HCT116 (cell line): ENCODE data around the gene SPRED3. TPM values are rescaled to one million over a fixed set of nuclear protein-coding genes. Genes with fewer than 3 reads are reported as not detected.

Experiments
- ATAC-seq: fragments of 200-7000 bp; cut with Tn5 transposase; 2 replicates; pipeline ENCODE4 v1.9.1; 2020; ENCODE audit warnings: mild to moderate bottlenecking, moderate library complexity
- BruUV-seq: library from RNA; stranded (reverse); fragments of 400-500 nt; replicated peaks from 2 replicates; lab custom pipeline; 2021; lab: Mats Ljungman, UMichigan
- CTCF ChIA-PET: fragments of 300-600 bp; sonication (Branson Sonifier 250); formaldehyde crosslinking; loops from one replicate; lab custom pipeline; 2021; ENCODE audit warnings: antibody characterized with exemption; lab: Charles Lee
- POLR2A ChIA-PET: fragments of 300-600, 350-600 bp; sonication (Branson Sonifier 250); formaldehyde crosslinking; loops from one replicate; lab custom pipeline; 2021; ENCODE audit warnings: antibody characterized with exemption; lab: Charles Lee
- RAD21 ChIA-PET, 2 experiments: fragments of 300-600 bp; sonication (Branson Sonifier 250); formaldehyde crosslinking; loops; one replicate each; lab custom pipeline; 2023; ENCODE audit warnings: low total read pairs in 2 of 2; ENCODE audit not compliant: uncharacterized antibody in 2 of 2, unreplicated experiment in 2 of 2, low non-redundant PET in 1 of 2; lab: Charles Lee
- DNase-seq: peaks from one replicate; pipeline ENCODE4 v3.0.0-alpha.2; 2010; ENCODE audit warnings: low read depth, low spot score
- H2AFZ ChIP-seq: fragments of 200-600 bp; shearing (Covaris generic), sonication (generic); 2 replicates; pipeline ENCODE4 v1.6.1; 2017; ENCODE audit warnings: low read depth, mixed run types, mixed read lengths, antibody characterized with exemption, low read length; ENCODE audit not compliant: poor library complexity, severe bottlenecking
- H3K27ac ChIP-seq: 2 replicates; pipeline ENCODE4 v1.5.1; 2012; ENCODE audit warnings: low read depth, low read length
- H3K27me3 ChIP-seq: fragments of 200-600 bp; sonication (generic); 2 replicates; pipeline ENCODE4 v1.6.1; 2016; ENCODE audit warnings: mixed run types, low read length, mixed read lengths; ENCODE audit not compliant: insufficient read depth
- H3K36me3 ChIP-seq, 2 experiments: fragments of 200-500 bp in 1 of 2; fragments of 200-600 bp in 1 of 2; sonication (Bioruptor generic) in 1 of 2; sonication (generic) in 1 of 2; 2 replicates each; pipeline versions ENCODE4 v1.5.1 to v1.6.1; 2014 to 2016; ENCODE audit warnings: low read length in 2 of 2, inconsistent platforms in 1 of 2, mixed read lengths in 1 of 2, mixed run types in 1 of 2; ENCODE audit not compliant: insufficient read depth in 2 of 2, control insufficient read depth in 1 of 2
- H3K4me1 ChIP-seq, 2 experiments: fragments of 200-600 bp in 1 of 2; sonication (generic) in 1 of 2; 2 replicates each; pipeline versions ENCODE4 v1.5.1 to v1.6.1; 2012 to 2017; ENCODE audit warnings: low read length in 2 of 2, inconsistent platforms in 1 of 2, mild to moderate bottlenecking in 1 of 2, mixed read lengths in 1 of 2, mixed run types in 1 of 2, moderate library complexity in 1 of 2; ENCODE audit not compliant: insufficient read depth in 2 of 2, control insufficient read depth in 1 of 2
- H3K4me2 ChIP-seq: fragments of 200-600 bp; sonication (generic); 2 replicates; pipeline ENCODE4 v1.6.1; 2017; ENCODE audit warnings: mixed run types, low read length, mixed read lengths
- H3K4me3 ChIP-seq, 2 experiments: fragments of 200-600 bp in 1 of 2; sonication (generic) in 1 of 2; replicated peaks in 1 of 2; 2 replicates each; pipeline ENCODE4 v1.5.1; 2011 to 2016; ENCODE audit warnings: low read length in 2 of 2, control low read depth in 1 of 2, low read depth in 1 of 2, mild to moderate bottlenecking in 1 of 2, mixed read lengths in 1 of 2, mixed run types in 1 of 2
- H3K79me2 ChIP-seq: fragments of 200-600 bp; sonication (generic); 2 replicates; pipeline ENCODE4 v1.6.1; 2017; ENCODE audit warnings: mild to moderate bottlenecking, mixed run types, low read length, moderate library complexity, mixed read lengths; ENCODE audit not compliant: insufficient read depth
- H3K9ac ChIP-seq: fragments of 200-600 bp; sonication (generic); 2 replicates; pipeline ENCODE4 v1.6.1; 2016; ENCODE audit warnings: low read length, mixed read lengths
- H3K9me2 ChIP-seq: fragments of 200-600 bp; sonication (generic), shearing (Covaris generic); 2 replicates; pipeline ENCODE4 v1.6.1; 2017; ENCODE audit warnings: mixed run types, mild to moderate bottlenecking, moderate library complexity; ENCODE audit not compliant: insufficient read depth
- H3K9me3 ChIP-seq, 2 experiments: fragments of 200-500 bp in 1 of 2; fragments of 200-600 bp in 1 of 2; sonication (Bioruptor generic) in 1 of 2; sonication (generic) in 1 of 2; 2 replicates each; pipeline ENCODE4 v1.6.1; 2014 to 2017; ENCODE audit warnings: low read length in 2 of 2, mixed read lengths in 2 of 2, inconsistent platforms in 1 of 2, low read depth in 1 of 2, mild to moderate bottlenecking in 1 of 2, mixed run types in 1 of 2, moderate library complexity in 1 of 2; ENCODE audit not compliant: control insufficient read depth in 1 of 2, insufficient read depth in 1 of 2
- H4K20me1 ChIP-seq: fragments of 200-600 bp; sonication (generic), shearing (Covaris generic); 2 replicates; pipeline ENCODE4 v1.6.1; 2017; ENCODE audit warnings: mixed run types, mild to moderate bottlenecking, moderate library complexity; ENCODE audit not compliant: insufficient read depth
- CBX3 ChIP-seq: IDR thresholded peaks from 2 replicates; pipeline ENCODE4 v1.6.1; 2012; ENCODE audit warnings: low read depth
- CEBPB ChIP-seq: IDR thresholded peaks from 2 replicates; pipeline ENCODE4 v1.6.1; 2012; ENCODE audit warnings: low read depth
- EGR1 ChIP-seq: IDR thresholded peaks from 2 replicates; pipeline ENCODE4 v1.6.1; 2012; ENCODE audit warnings: low read depth
- ELF1 ChIP-seq: IDR thresholded peaks from 2 replicates; pipeline ENCODE4 v1.6.1; 2012; ENCODE audit warnings: low read depth, borderline replicate concordance
- EZH2 ChIP-seq: fragments of 200-600 bp; sonication (generic); IDR thresholded peaks from 2 replicates; pipeline ENCODE4 v1.6.1; 2017; ENCODE audit warnings: antibody characterized with exemption, mixed run types
- EZH2phosphoT487 ChIP-seq: fragments of 200-600 bp; IDR thresholded peaks from 2 replicates; pipeline ENCODE4 v1.6.1; 2018; ENCODE audit warnings: antibody characterized with exemption, borderline replicate concordance
- FOSL1 ChIP-seq: IDR thresholded peaks from 2 replicates; pipeline ENCODE4 v1.6.1; 2012; ENCODE audit warnings: low read depth
- JUND ChIP-seq: IDR thresholded peaks from 2 replicates; pipeline ENCODE4 v1.6.1; 2012
- MAX ChIP-seq: IDR thresholded peaks from 2 replicates; pipeline ENCODE4 v1.6.1; 2012
- POLR2A ChIP-seq: IDR thresholded peaks from 2 replicates; pipeline ENCODE4 v1.7.0; 2011; ENCODE audit warnings: borderline replicate concordance; ENCODE audit not compliant: insufficient read depth, insufficient read length; ENCODE audit errors: extremely low read depth
- POLR2AphosphoS5 ChIP-seq: IDR thresholded peaks from 2 replicates; pipeline ENCODE4 v1.6.1; 2011; ENCODE audit warnings: mild to moderate bottlenecking, low read depth, low read length, moderate library complexity
- SIN3A ChIP-seq: IDR thresholded peaks from 2 replicates; pipeline ENCODE4 v1.6.1; 2012; ENCODE audit warnings: low read depth
- SP1 ChIP-seq: IDR thresholded peaks from 2 replicates; pipeline ENCODE4 v1.6.1; 2012; ENCODE audit warnings: low read depth
- SRF ChIP-seq: IDR thresholded peaks from 2 replicates; pipeline ENCODE4 v1.6.1; 2012; ENCODE audit warnings: low read depth
- TCF7L2 ChIP-seq: IDR thresholded peaks from 2 replicates; pipeline ENCODE4 v1.7.0; 2011; ENCODE audit warnings: borderline replicate concordance, inconsistent platforms; ENCODE audit not compliant: insufficient read depth, insufficient read length; ENCODE audit errors: extremely low read depth
- YY1 ChIP-seq: IDR thresholded peaks from 2 replicates; pipeline ENCODE4 v1.6.1; 2011; ENCODE audit warnings: low read length, low read depth, moderate library complexity, mild to moderate bottlenecking; ENCODE audit not compliant: insufficient replicate concordance; ENCODE audit errors: extremely low read depth
- ZFX ChIP-seq: fragments of 450-650 bp; IDR thresholded peaks from 2 replicates; pipeline ENCODE4 v1.6.1; 2017
- ZNF274 ChIP-seq: fragments of 200-500 bp; sonication (Bioruptor generic); IDR thresholded peaks from 2 replicates; pipeline ENCODE4 v1.6.1; 2014; ENCODE audit warnings: mild to moderate bottlenecking, low read depth, low read length, inconsistent platforms
- intact Hi-C: fragments of 100-400 bp; cut with micrococcal nuclease; formaldehyde crosslinking; loops from 2 replicates; pipeline ENCODE4 v1.10.0; 2022
- total RNA-seq: library from RNA; stranded (reverse); gene quantifications from one replicate; pipeline ENCODE4 v1.2.1, GENCODE V29; 2021; ENCODE audit not compliant: unreplicated experiment
- TF ChIP-seq, protein P1 (sequence below): IDR thresholded peaks from 2 replicates; pipeline ENCODE4 v1.6.1; 2011; ENCODE audit warnings: mild to moderate bottlenecking, low read length, moderate library complexity; ENCODE audit not compliant: insufficient replicate concordance; ENCODE audit errors: extremely low read depth

The SPRED3 gene
- total RNA-seq, 1 experiment from 2014 or later = 3.4 TPM

DNA sequence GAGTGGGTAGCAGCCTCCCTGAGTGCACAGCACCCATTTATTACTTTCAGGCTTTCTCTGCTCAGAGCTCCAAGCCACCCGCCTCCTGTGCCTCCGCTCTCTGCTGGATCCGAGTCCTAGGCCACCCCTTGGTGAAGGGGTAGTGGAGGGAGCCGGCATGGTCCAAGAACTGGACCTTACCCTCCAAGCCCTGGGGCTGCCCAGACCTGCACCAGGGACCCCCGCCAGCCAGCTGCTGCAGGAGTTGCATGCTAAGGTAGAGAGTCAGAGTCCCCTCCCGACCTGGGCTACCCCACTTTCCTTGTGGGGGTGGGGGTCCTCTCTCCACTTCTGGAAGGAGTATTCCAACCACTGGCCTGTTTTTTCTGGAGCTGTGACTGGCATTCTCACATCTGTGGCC, 16.4 kb downstream of the SPRED3 start:
- ATAC-seq (no peak), DNase-seq (no peak)
- POLR2A ChIA-PET = interaction anchor here (1.1 to 3.0 kb wide), 2 partner anchors 12 to 17 kb away, joined by 3 to 22 read pairs; partner anchors contain the start of genes GGN and SPRED3

More for the DNA sequence above, 16.4 kb downstream of the SPRED3 start:
- Histone ChIP-seq H4K20me1 (no peaks in the 10 kb centered on the region), H3K36me3 (peaks cover 9% of the 10 kb centered on the region in 2 experiments; a peak in 2 of 4 replicates), H3K9ac (no peak overlapping the region), H3K9me3 (no peaks in the 10 kb centered on the region), H3K27me3 (no peaks in the 10 kb centered on the region), H2AFZ (no peak overlapping the region), H3K27ac (no peak overlapping the region), H3K79me2 (peaks cover 9% of the 10 kb centered on the region; the same call in 1 of the 2 replicates), H3K4me1 (peaks cover 8 to 17% of the 10 kb centered on the region in 2 experiments; a peak in 3 of 4 replicates), H3K9me2 (no peaks in the 10 kb centered on the region), H3K4me2 (no peak overlapping the region), H3K4me3 (no peak overlapping the region)
- TF ChIP-seq CEBPB (no peak), EGR1 (no peak), JUND (no peak), POLR2AphosphoS5 (no peak), ZNF274 (no peak), EZH2phosphoT487 (no peak), ELF1 (no peak), SIN3A (no peak), POLR2A (no peak), SRF (no peak), TCF7L2 (no peak), FOSL1 (no peak), YY1 (no peak), SP1 (no peak), ZFX (no peak), MAX (no peak), EZH2 (no peak), CBX3 (no peak)
- TF ChIP-seq, protein P1, sequence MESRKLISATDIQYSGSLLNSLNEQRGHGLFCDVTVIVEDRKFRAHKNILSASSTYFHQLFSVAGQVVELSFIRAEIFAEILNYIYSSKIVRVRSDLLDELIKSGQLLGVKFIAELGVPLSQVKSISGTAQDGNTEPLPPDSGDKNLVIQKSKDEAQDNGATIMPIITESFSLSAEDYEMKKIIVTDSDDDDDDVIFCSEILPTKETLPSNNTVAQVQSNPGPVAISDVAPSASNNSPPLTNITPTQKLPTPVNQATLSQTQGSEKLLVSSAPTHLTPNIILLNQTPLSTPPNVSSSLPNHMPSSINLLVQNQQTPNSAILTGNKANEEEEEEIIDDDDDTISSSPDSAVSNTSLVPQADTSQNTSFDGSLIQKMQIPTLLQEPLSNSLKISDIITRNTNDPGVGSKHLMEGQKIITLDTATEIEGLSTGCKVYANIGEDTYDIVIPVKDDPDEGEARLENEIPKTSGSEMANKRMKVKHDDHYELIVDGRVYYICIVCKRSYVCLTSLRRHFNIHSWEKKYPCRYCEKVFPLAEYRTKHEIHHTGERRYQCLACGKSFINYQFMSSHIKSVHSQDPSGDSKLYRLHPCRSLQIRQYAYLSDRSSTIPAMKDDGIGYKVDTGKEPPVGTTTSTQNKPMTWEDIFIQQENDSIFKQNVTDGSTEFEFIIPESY = no peak
- ChIA-PET RAD21 (no interaction called here), CTCF (interaction anchor here (2.4 to 3.3 kb wide), 2 partner anchors 35 to 230 kb away, joined by 5 to 28 read pairs; no protein-coding TSS in a partner anchor)
- BruUV-seq = no TSS peak
- intact Hi-C loops = loop anchor here (5.0 to 10.0 kb wide), 2 partner anchors 110 to 173 kb away; no protein-coding TSS in a partner anchor
